T-cell (primary cell): ENCODE results near the gene CLOCK. TPM values are rescaled to one million over a fixed set of nuclear protein-coding genes. Genes with fewer than 3 reads are reported as not detected.

Source experiments
- ATAC-seq, 4 experiments: fragments of 200-7000 bp in 3 of 4; fragments of 150-1000 bp in 1 of 4; cut with Tn5 transposase; replicated peaks in 1 of 4; 1 replicate in 3 of 4; 2 replicates in 1 of 4; pipeline ENCODE4 v1.10.0; 2021; ENCODE audit warnings: moderate library complexity in 3 of 4, mild to moderate bottlenecking in 2 of 4, moderate number of reproducible peaks in 1 of 4
- CTCF ChIA-PET, 2 donors: fragments of 300-600 bp; sonication (Branson Sonifier 250); formaldehyde crosslinking; loops; one replicate each; lab custom pipeline; 2022; ENCODE audit warnings: antibody characterized with exemption in 2 of 2; lab: Charles Lee
- POLR2A ChIA-PET, 2 donors: fragments of 300-600 bp; sonication (Branson Sonifier 250); formaldehyde crosslinking; loops; one replicate each; lab custom pipeline; 2022; ENCODE audit warnings: antibody characterized with exemption in 2 of 2; lab: Charles Lee
- DNase-seq, 35 experiments: peaks; one replicate each; pipeline versions ENCODE4 v3.0.0 to v3.0.0-alpha.2; 2013 to 2023
- H3K27ac ChIP-seq: one replicate; pipeline ENCODE4 v1.5.1; 2013; ENCODE audit warnings: low read length
- H3K27me3 ChIP-seq, 2 experiments: replicated peaks in 1 of 2; 1 replicate in 1 of 2; 2 replicates in 1 of 2; pipeline versions ENCODE4 v1.6.1 to v1.7.0; 2013; ENCODE audit warnings: low read length in 1 of 2, mixed read lengths in 1 of 2; ENCODE audit not compliant: control insufficient read depth in 2 of 2, insufficient read depth in 2 of 2; ENCODE audit errors: extremely low read depth in 1 of 2
- H3K36me3 ChIP-seq, 2 donors: 1 replicate in 1 of 2; 2 replicates in 1 of 2; pipeline versions ENCODE4 v1.6.1 to v1.7.0; 2013; ENCODE audit warnings: low read length in 1 of 2; ENCODE audit not compliant: control insufficient read depth in 2 of 2, insufficient read depth in 1 of 2; ENCODE audit errors: extremely low read depth in 1 of 2
- H3K4me1 ChIP-seq, 2 experiments: 1 replicate in 1 of 2; 2 replicates in 1 of 2; pipeline versions ENCODE4 v1.6.1 to v1.7.0; 2013; ENCODE audit warnings: low read length in 2 of 2, mixed read lengths in 1 of 2; ENCODE audit not compliant: insufficient read depth in 2 of 2, control insufficient read depth in 1 of 2; ENCODE audit errors: extremely low read depth in 1 of 2
- H3K4me3 ChIP-seq, 2 donors: 1 replicate in 1 of 2; 2 replicates in 1 of 2; pipeline versions ENCODE4 v1.5.1 to v1.7.0; 2013; ENCODE audit warnings: mild to moderate bottlenecking in 2 of 2, low read length in 1 of 2, moderate library complexity in 1 of 2; ENCODE audit not compliant: control insufficient read depth in 1 of 2; ENCODE audit errors: extremely low read depth in 1 of 2
- H3K9me3 ChIP-seq: 2 replicates; pipeline ENCODE4 v1.7.0; 2013
- H3K27ac Mint-ChIP-seq, 2 donors: one replicate each; pipeline ENCODE4 v1.8.0; 2020 to 2021; ENCODE audit warnings: mild to moderate bottlenecking in 2 of 2, mixed read lengths in 2 of 2
- H3K27me3 Mint-ChIP-seq, 2 donors: one replicate each; pipeline ENCODE4 v1.8.0; 2021 to 2022; ENCODE audit warnings: mixed read lengths in 2 of 2
- H3K36me3 Mint-ChIP-seq: one replicate; pipeline ENCODE4 v1.8.0; 2021; ENCODE audit warnings: mixed read lengths
- H3K4me1 Mint-ChIP-seq, 3 donors: one replicate each; pipeline ENCODE4 v1.8.0; 2020 to 2022; ENCODE audit warnings: mixed read lengths in 3 of 3, mild to moderate bottlenecking in 1 of 3
- H3K4me3 Mint-ChIP-seq, 3 donors: one replicate each; pipeline ENCODE4 v1.8.0; 2020 to 2022; ENCODE audit warnings: mild to moderate bottlenecking in 3 of 3, mixed read lengths in 3 of 3, moderate library complexity in 3 of 3
- H3K9me3 Mint-ChIP-seq, 3 donors: one replicate each; pipeline ENCODE4 v1.8.0; 2020 to 2022; ENCODE audit warnings: mixed read lengths in 3 of 3
- WGBS: methylation state at CpG from one replicate; pipeline ENCODE4 v1.1.5; 2013; ENCODE audit warnings: missing lambda C conversion rate; ENCODE audit not compliant: insufficient coverage; 5-methylcytosine and 5-hydroxymethylcytosine counted together
- total RNA-seq, 35 experiments: library from RNA in 6 of 35; stranded (reverse) in 6 of 35; fragments of 120-200 nt in 1 of 35; gene quantifications; one replicate each; pipeline versions ENCODE4 v1.2.1 to v1.2.4 and lab custom pipeline; 2013 to 2026

Gene CLOCK
- total RNA-seq, 5 donors from 2014 or later (not counting 1 experiment from before 2014, with no cell fraction given): 9.5 to 16.0 (median 11.6) TPM

- Histone ChIP-seq H3K9me3 (no peaks in the 10 kb centered on the region), H3K4me3 (no peak overlapping the region), H3K4me1 (peaks cover 2 to 6% of the 10 kb centered on the region in 2 experiments), H3K27me3 (no peaks in the 10 kb centered on the region), H3K36me3 (peaks cover 0 to 14% of the 10 kb centered on the region in 2 donors), H3K27ac (no peak overlapping the region)
- H3K9me3 Mint-ChIP-seq: no peaks in the 10 kb centered on the region
- no peak overlapping the region for H3K4me3 Mint-ChIP-seq
- CTCF ChIA-PET: interaction anchor here in 1 of 2 donors (0.8 to 1.0 kb wide), 2 partner anchors 11 to 13 kb away, joined by 3 read pairs; partner anchors contain the start of gene TMEM165
- no peak overlapping the region for H3K27ac Mint-ChIP-seq
- DNase-seq (no peak), ATAC-seq (no peak)
- POLR2A ChIA-PET: interaction anchor here (0.6 to 1.5 kb wide), 2 partner anchors 12 to 39 kb away, joined by 3 read pairs; no protein-coding TSS in a partner anchor
- H3K27me3 Mint-ChIP-seq: no peaks in the 10 kb centered on the region
- H3K36me3 Mint-ChIP-seq: peaks cover 33% of the 10 kb centered on the region
- 100% methylated on average over 1 of the region's 2 CpGs for WGBS
- peaks cover 34 to 58% (median 47%) of the 10 kb centered on the region in 3 donors for H3K4me1 Mint-ChIP-seq
Observed at GRCh38 chr4:55406545-55406944, 140.2 kb downstream of the CLOCK start.

GRCh38 chr4:55405073-55405472 is 141.6 kb downstream of the CLOCK start:
- Histone ChIP-seq H3K36me3 (peaks cover 0 to 15% of the 10 kb centered on the region in 2 donors), H3K9me3 (no peaks in the 10 kb centered on the region), H3K4me1 (peaks cover 2 to 9% of the 10 kb centered on the region in 2 experiments), H3K27ac (no peak overlapping the region), H3K4me3 (no peak overlapping the region), H3K27me3 (no peaks in the 10 kb centered on the region)
- Mint-ChIP-seq H3K9me3 (no peaks in the 10 kb centered on the region), H3K36me3 (peaks cover 41% of the 10 kb centered on the region), H3K27ac (no peak overlapping the region), H3K4me3 (no peak overlapping the region), H3K4me1 (peaks cover 41 to 63% (median 54%) of the 10 kb centered on the region in 3 donors), H3K27me3 (no peaks in the 10 kb centered on the region)
- CTCF ChIA-PET: interaction anchor here in 1 of 2 donors (0.6 kb wide), 1 partner anchor 16 kb away, joined by 3 read pairs; no protein-coding TSS in a partner anchor
- ATAC-seq (no peak), DNase-seq (no peak)
- 100% methylated on average over 1 of the region's 3 CpGs for WGBS
- POLR2A ChIA-PET: no interaction called here

- no CpG with 5 or more reads among the region's 1 CpG for WGBS
- POLR2A ChIA-PET: interaction anchor here (0.6 kb wide), 3 partner anchors 27 to 145 kb away, joined by 3 to 6 read pairs (median 3); no protein-coding TSS in a partner anchor
- Histone ChIP-seq H3K27ac (no peak overlapping the region), H3K36me3 (peaks cover 0 to 3% of the 10 kb centered on the region in 2 donors), H3K4me1 (peaks cover 26 to 29% of the 10 kb centered on the region in 2 experiments), H3K4me3 (no peak overlapping the region), H3K27me3 (no peaks in the 10 kb centered on the region), H3K9me3 (no peaks in the 10 kb centered on the region)
- Mint-ChIP-seq H3K9me3 (no peaks in the 10 kb centered on the region), H3K36me3 (peaks cover 29% of the 10 kb centered on the region), H3K4me3 (peak overlapping the region; percentile 60 to 96 (median 61)), H3K27ac (no peak overlapping the region), H3K4me1 (peaks cover 50 to 58% (median 54%) of the 10 kb centered on the region in 3 donors), H3K27me3 (no peaks in the 10 kb centered on the region)
- no peak for ATAC-seq
- DNase-seq: no peak
- CTCF ChIA-PET: interaction anchor here in 1 of 2 donors (1.0 to 1.4 kb wide), 4 partner anchors 9 to 467 kb away, joined by 3 to 4 read pairs (median 4); no protein-coding TSS in a partner anchor
Observed at GRCh38 chr4:55399581-55399980, 147.1 kb downstream of the CLOCK start.

GRCh38 chr4:55398966-55399365 is 147.7 kb downstream of the CLOCK start:
- H3K9me3 Mint-ChIP-seq: no peaks in the 10 kb centered on the region
- H3K36me3 Mint-ChIP-seq: peaks cover 27% of the 10 kb centered on the region
- H3K4me3 Mint-ChIP-seq: peak overlapping the region; percentile 60 to 96 (median 61)
- POLR2A ChIA-PET: interaction anchor here (0.5 to 0.7 kb wide), 6 partner anchors 26 to 1342 kb away, joined by 3 to 10 read pairs (median 5); no protein-coding TSS in a partner anchor
- Histone ChIP-seq H3K27ac (no peak overlapping the region), H3K4me1 (peaks cover 26 to 29% of the 10 kb centered on the region in 2 experiments), H3K36me3 (peaks cover 0 to 3% of the 10 kb centered on the region in 2 donors), H3K4me3 (no peak overlapping the region), H3K27me3 (no peaks in the 10 kb centered on the region), H3K9me3 (no peaks in the 10 kb centered on the region)
- no CpG with 5 or more reads among the region's 3 CpGs for WGBS
- no peaks in the 10 kb centered on the region for H3K27me3 Mint-ChIP-seq
- CTCF ChIA-PET: interaction anchor here (0.6 to 1.4 kb wide), 6 partner anchors 10 to 473 kb away, joined by 3 to 4 read pairs (median 4); no protein-coding TSS in a partner anchor
- peaks cover 50 to 58% (median 54%) of the 10 kb centered on the region in 3 donors for H3K4me1 Mint-ChIP-seq
- no peak for DNase-seq
- peak overlapping the region; percentile 73 to 75 for H3K27ac Mint-ChIP-seq
- no peak for ATAC-seq

GRCh38 chr4:55398461-55398860 is 148.2 kb downstream of the CLOCK start:
- no peaks in the 10 kb centered on the region for H3K9me3 Mint-ChIP-seq
- H3K4me3 ChIP-seq: no peak overlapping the region

GRCh38 chr4:55397520-55398321 is 149.0 kb downstream of the CLOCK start:
- Histone ChIP-seq H3K36me3 (peaks cover 0 to 3% of the 10 kb centered on the region in 2 donors), H3K4me1 (peaks cover 26 to 29% of the 10 kb centered on the region in 2 experiments), H3K27ac (no peak overlapping the region), H3K4me3 (peak overlapping the region in 1 of 2 donors; percentile 81), H3K27me3 (no peaks in the 10 kb centered on the region), H3K9me3 (no peaks in the 10 kb centered on the region)
- ATAC-seq: no peak
- peaks cover 19% of the 10 kb centered on the region for H3K36me3 Mint-ChIP-seq
- H3K9me3 Mint-ChIP-seq: no peaks in the 10 kb centered on the region
- H3K4me1 Mint-ChIP-seq: peaks cover 46 to 52% (median 50%) of the 10 kb centered on the region in 3 donors
- peak overlapping the region; percentile 84 to 96 (median 85) for H3K4me3 Mint-ChIP-seq
- DNase-seq: no peak
- CTCF ChIA-PET: interaction anchor here (0.7 to 1.0 kb wide), 2 partner anchors 34 to 1510 kb away, joined by 3 to 4 read pairs; partner anchors contain the start of gene REST (in 1 of the 2)
- 42% methylated on average over 7 of the region's 15 CpGs for WGBS
- H3K27me3 Mint-ChIP-seq: no peaks in the 10 kb centered on the region
- POLR2A ChIA-PET: interaction anchor here (0.6 to 0.7 kb wide), 3 partner anchors 12 to 148 kb away, joined by 3 to 22 read pairs (median 4); no protein-coding TSS in a partner anchor
- H3K27ac Mint-ChIP-seq: peak overlapping the region; percentile 60 to 74

More at GRCh38 chr4:55398461-55398860, 148.2 kb downstream of the CLOCK start:
- ChIA-PET POLR2A (interaction anchor here (0.5 to 0.7 kb wide), 10 partner anchors 10 to 1342 kb away, joined by 3 to 22 read pairs (median 8); no protein-coding TSS in a partner anchor), CTCF (interaction anchor here (0.6 to 0.7 kb wide), 2 partner anchors 34 to 473 kb away, joined by 3 to 4 read pairs; no protein-coding TSS in a partner anchor)
- H3K27ac ChIP-seq: no peak overlapping the region
- H3K27me3 Mint-ChIP-seq: no peaks in the 10 kb centered on the region
- peaks cover 0 to 3% of the 10 kb centered on the region in 2 donors for H3K36me3 ChIP-seq
- ATAC-seq (no peak), DNase-seq (no peak)
- WGBS: 20% methylated on average over 1 of the region's 1 CpG
- no peaks in the 10 kb centered on the region for H3K27me3 ChIP-seq
- H3K4me1 Mint-ChIP-seq: peaks cover 50 to 54% (median 51%) of the 10 kb centered on the region in 3 donors
- peaks cover 26 to 29% of the 10 kb centered on the region in 2 experiments for H3K4me1 ChIP-seq
- H3K36me3 Mint-ChIP-seq: peaks cover 22% of the 10 kb centered on the region
- H3K4me3 Mint-ChIP-seq: peak overlapping the region; percentile 84 to 96 (median 85)
- H3K9me3 ChIP-seq: no peaks in the 10 kb centered on the region
- peak overlapping the region in 1 of 2 donors; percentile 74 for H3K27ac Mint-ChIP-seq
